K562 (cell line): ENCODE measurements around the gene FBXW12. TPM values are rescaled to one million over a fixed set of nuclear protein-coding genes. Genes with fewer than 3 reads are reported as not detected.

ENCODE experiments used
- BHLHE40 ChIP-seq: IDR thresholded peaks from 2 replicates; pipeline ENCODE4 v1.6.1; 2011; ENCODE audit warnings: low read length, improper control_type of control experiment
- C11orf30 ChIP-seq: fragments of 450-650 bp; IDR thresholded peaks from 2 replicates; pipeline ENCODE4 v1.6.1; 2016; ENCODE audit warnings: low read depth, mild to moderate bottlenecking
- ELK3 ChIP-seq: fragments of 450-650 bp; formaldehyde crosslinking; IDR thresholded peaks from 2 replicates; pipeline ENCODE4 v1.4.0; 2020; ENCODE audit warnings: mild to moderate bottlenecking
- MGA ChIP-seq: fragments of 450-650 bp; IDR thresholded peaks from 2 replicates; pipeline ENCODE4 v1.6.1; 2016; ENCODE audit warnings: mild to moderate bottlenecking, moderate library complexity
- POLR2G ChIP-seq: fragments of 200-400 bp; formaldehyde crosslinking; IDR thresholded peaks from 2 replicates; pipeline ENCODE4 v1.6.1; 2017; ENCODE audit warnings: low read depth, mild to moderate bottlenecking, antibody characterized with exemption, low read length, moderate library complexity
- TCFL5 ChIP-seq: fragments of 250-450 bp; sonication (Bioruptor Pico); conservative IDR thresholded peaks from 2 replicates; pipeline ENCODE4 v1.6.1; 2021; ENCODE audit warnings: mild to moderate bottlenecking, moderate library complexity, matching md5 sums
- ZNF431 ChIP-seq: sonication (generic); formaldehyde crosslinking; IDR thresholded peaks from 2 replicates; pipeline ENCODE4 v1.8.0; 2022; ENCODE audit warnings: mild to moderate bottlenecking, missing genetic modification reagents
- ZNF740 ChIP-seq, 3 experiments: fragments of 200-800 bp in 1 of 3; sonication (Bioruptor generic) in 1 of 3; sonication (generic) in 1 of 3; formaldehyde crosslinking in 1 of 3; IDR thresholded peaks; 2 replicates each; pipeline versions ENCODE4 v1.6.1 to v1.8.0; 2016 to 2022; ENCODE audit warnings: mild to moderate bottlenecking in 2 of 3, missing compliant biosample characterization in 2 of 3, missing genetic modification characterization in 2 of 3, missing genetic modification reagents in 1 of 3
- polyA plus RNA-seq, 8 experiments: library from polyadenylated mRNA; depleted of rRNA in 4 of 8; stranded (reverse) in 5 of 8; unstranded in 3 of 8; fragments of >200 nt; fragmentation: Nextera tagmentation in 2 of 8; fragmentation: Illumina TruSeq in 1 of 8; extraction: Ambion mirVana in 2 of 8; extraction: Trizol in 1 of 8; gene quantifications; 2 replicates each; pipeline versions ENCODE4 v1.2.1 to v1.2.3, GENCODE V29; 2011 to 2014; ENCODE audit warnings: inconsistent platforms in 1 of 8, missing spikeins in 1 of 8
- total RNA-seq, 7 experiments: library from RNA; depleted of rRNA in 6 of 7; stranded (reverse); fragments of >200 nt in 6 of 7; fragmentation: Illumina TruSeq in 2 of 7; extraction: Trizol in 2 of 7; gene quantifications; 2 replicates each; pipeline versions ENCODE4 v1.2.1 to v1.2.3, GENCODE V29; 2011 to 2021; ENCODE audit warnings: low replicate concordance in 1 of 7
- TF ChIP-seq, protein P1 (sequence below): fragments of 200-800 bp; sonication (Bioruptor generic); IDR thresholded peaks from 2 replicates; pipeline ENCODE4 v1.6.1; 2017; ENCODE audit warnings: missing genetic modification characterization, missing compliant biosample characterization
- TF ChIP-seq, protein P2 (sequence below): sonication (generic); formaldehyde crosslinking; IDR thresholded peaks from 2 replicates; pipeline ENCODE4 v1.8.1; 2023; ENCODE audit warnings: mild to moderate bottlenecking, missing genetic modification reagents, moderate library complexity

Gene FBXW12
- total and polyA plus RNA-seq, 9 of the 15 experiments (the other 6 are each of a cell fraction or from before 2014, with no cell fraction given), result 0.04 to 0.07 (median 0.06) TPM; not detected in 6

- TF ChIP-seq, protein P1, sequence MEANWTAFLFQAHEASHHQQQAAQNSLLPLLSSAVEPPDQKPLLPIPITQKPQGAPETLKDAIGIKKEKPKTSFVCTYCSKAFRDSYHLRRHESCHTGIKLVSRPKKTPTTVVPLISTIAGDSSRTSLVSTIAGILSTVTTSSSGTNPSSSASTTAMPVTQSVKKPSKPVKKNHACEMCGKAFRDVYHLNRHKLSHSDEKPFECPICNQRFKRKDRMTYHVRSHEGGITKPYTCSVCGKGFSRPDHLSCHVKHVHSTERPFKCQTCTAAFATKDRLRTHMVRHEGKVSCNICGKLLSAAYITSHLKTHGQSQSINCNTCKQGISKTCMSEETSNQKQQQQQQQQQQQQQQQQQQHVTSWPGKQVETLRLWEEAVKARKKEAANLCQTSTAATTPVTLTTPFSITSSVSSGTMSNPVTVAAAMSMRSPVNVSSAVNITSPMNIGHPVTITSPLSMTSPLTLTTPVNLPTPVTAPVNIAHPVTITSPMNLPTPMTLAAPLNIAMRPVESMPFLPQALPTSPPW (CRISPR knock-in tag), result peak; percentile 24; the same call in 1 of the 2 replicates
- TF ChIP-seq ELK3 (CRISPR knock-in tag) (no peak), MGA (no peak), C11orf30 (no peak), BHLHE40 (peak; percentile 91), TCFL5 (CRISPR knock-in tag) (no peak), POLR2G (no peak), ZNF431 (CRISPR knock-in tag) (no peak), ZNF740 (CRISPR knock-in tag; IDR thresholded peaks at IDR 0.05) (no peak), ZNF740 (tag; IDR thresholded peaks at IDR 0.05) (no peak)
- TF ChIP-seq, protein P2, sequence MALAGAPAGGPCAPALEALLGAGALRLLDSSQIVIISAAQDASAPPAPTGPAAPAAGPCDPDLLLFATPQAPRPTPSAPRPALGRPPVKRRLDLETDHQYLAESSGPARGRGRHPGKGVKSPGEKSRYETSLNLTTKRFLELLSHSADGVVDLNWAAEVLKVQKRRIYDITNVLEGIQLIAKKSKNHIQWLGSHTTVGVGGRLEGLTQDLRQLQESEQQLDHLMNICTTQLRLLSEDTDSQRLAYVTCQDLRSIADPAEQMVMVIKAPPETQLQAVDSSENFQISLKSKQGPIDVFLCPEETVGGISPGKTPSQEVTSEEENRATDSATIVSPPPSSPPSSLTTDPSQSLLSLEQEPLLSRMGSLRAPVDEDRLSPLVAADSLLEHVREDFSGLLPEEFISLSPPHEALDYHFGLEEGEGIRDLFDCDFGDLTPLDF (CRISPR knock-in tag), result no peak
These were observed 30.3 kb downstream of the FBXW12 start (continued) for GRCh38 chr3:48402281-48402732.
